ENCODE data around the gene HEG1.

Gene HEG1

GRCh38 chr3:125000661-125001060 is 55.1 kb downstream of the HEG1 start:
- H3K4me3 Mint-ChIP-seq: no peak overlapping the region
- no peaks in the 10 kb centered on the region for H3K27me3 Mint-ChIP-seq
- H3K9me3 Mint-ChIP-seq (ENCODE audit: low read depth): no peaks in the 10 kb centered on the region
- H3K36me3 Mint-ChIP-seq: peaks cover 18% of the 10 kb centered on the region
- peaks cover 25% of the 10 kb centered on the region for H3K4me1 Mint-ChIP-seq (ENCODE audit: low read depth)
- H3K27ac Mint-ChIP-seq: no peak overlapping the region

GRCh38 chr3:124999897-125000435 is 55.8 kb downstream of the HEG1 start:
- Mint-ChIP-seq H3K36me3 (peaks cover 16% of the 10 kb centered on the region), H3K4me3 (no peak overlapping the region), H3K9me3 (ENCODE audit: low read depth) (no peaks in the 10 kb centered on the region), H3K27me3 (no peaks in the 10 kb centered on the region), H3K4me1 (ENCODE audit: low read depth) (peaks cover 25% of the 10 kb centered on the region), H3K27ac (no peak overlapping the region)

GRCh38 chr3:124999317-124999716 is 56.5 kb downstream of the HEG1 start:
- H3K27me3 Mint-ChIP-seq: no peaks in the 10 kb centered on the region
- no peaks in the 10 kb centered on the region for H3K9me3 Mint-ChIP-seq (ENCODE audit: low read depth)
- H3K27ac Mint-ChIP-seq: no peak overlapping the region
- H3K36me3 Mint-ChIP-seq: peaks cover 15% of the 10 kb centered on the region
- peaks cover 25% of the 10 kb centered on the region for H3K4me1 Mint-ChIP-seq (ENCODE audit: low read depth)
- no peak overlapping the region for H3K4me3 Mint-ChIP-seq

- no peaks in the 10 kb centered on the region for H3K27me3 Mint-ChIP-seq
- H3K36me3 Mint-ChIP-seq: peaks cover 17% of the 10 kb centered on the region
- H3K27ac Mint-ChIP-seq: no peak overlapping the region
- H3K4me3 Mint-ChIP-seq: no peak overlapping the region
- H3K9me3 Mint-ChIP-seq (ENCODE audit: low read depth): no peaks in the 10 kb centered on the region
- H3K4me1 Mint-ChIP-seq (ENCODE audit: low read depth): peaks cover 20% of the 10 kb centered on the region
Measured at GRCh38 chr3:124998247-124998630, 57.6 kb downstream of the HEG1 start.

GRCh38 chr3:124997303-124998246 is 58.2 kb downstream of the HEG1 start:
- H3K27me3 Mint-ChIP-seq: no peaks in the 10 kb centered on the region
- peaks cover 17% of the 10 kb centered on the region for H3K36me3 Mint-ChIP-seq
- no peak overlapping the region for H3K27ac Mint-ChIP-seq
- H3K4me3 Mint-ChIP-seq: no peak overlapping the region
- H3K9me3 Mint-ChIP-seq (ENCODE audit: low read depth): no peaks in the 10 kb centered on the region
- peaks cover 14% of the 10 kb centered on the region for H3K4me1 Mint-ChIP-seq (ENCODE audit: low read depth)

- Mint-ChIP-seq H3K36me3 (peaks cover 15% of the 10 kb centered on the region), H3K27ac (no peak overlapping the region), H3K4me3 (no peak overlapping the region), H3K4me1 (ENCODE audit: low read depth) (peaks cover 2% of the 10 kb centered on the region), H3K9me3 (ENCODE audit: low read depth) (no peaks in the 10 kb centered on the region), H3K27me3 (no peaks in the 10 kb centered on the region)
Measured at GRCh38 chr3:124995460-124995994, 60.3 kb downstream of the HEG1 start.

GRCh38 chr3:124993466-124993865 is 62.3 kb downstream of the HEG1 start:
- Mint-ChIP-seq H3K27ac (no peak overlapping the region), H3K36me3 (peaks cover 17% of the 10 kb centered on the region), H3K4me1 (ENCODE audit: low read depth) (peaks cover 2% of the 10 kb centered on the region), H3K27me3 (no peaks in the 10 kb centered on the region), H3K4me3 (no peak overlapping the region), H3K9me3 (ENCODE audit: low read depth) (no peaks in the 10 kb centered on the region)

- H3K36me3 Mint-ChIP-seq: peaks cover 15% of the 10 kb centered on the region
- no peaks in the 10 kb centered on the region for H3K9me3 Mint-ChIP-seq (ENCODE audit: low read depth)
- H3K27me3 Mint-ChIP-seq: no peaks in the 10 kb centered on the region
- no peak overlapping the region for H3K4me3 Mint-ChIP-seq
- peaks cover 2% of the 10 kb centered on the region for H3K4me1 Mint-ChIP-seq (ENCODE audit: low read depth)
- no peak overlapping the region for H3K27ac Mint-ChIP-seq
Measured at GRCh38 chr3:124992041-124992440, 63.8 kb downstream of the HEG1 start.

GRCh38 chr3:124986192-124987143 is 69.3 kb downstream of the HEG1 start:
- Mint-ChIP-seq H3K27ac (no peak overlapping the region), H3K36me3 (peaks cover 5% of the 10 kb centered on the region), H3K27me3 (no peaks in the 10 kb centered on the region), H3K4me1 (ENCODE audit: low read depth) (no peaks in the 10 kb centered on the region), H3K9me3 (ENCODE audit: low read depth) (no peaks in the 10 kb centered on the region), H3K4me3 (no peak overlapping the region)

- H3K4me3 Mint-ChIP-seq: no peak overlapping the region
- H3K27me3 Mint-ChIP-seq: no peaks in the 10 kb centered on the region
- no peaks in the 10 kb centered on the region for H3K9me3 Mint-ChIP-seq (ENCODE audit: low read depth)
- no peak overlapping the region for H3K27ac Mint-ChIP-seq
- H3K36me3 Mint-ChIP-seq: peaks cover 5% of the 10 kb centered on the region
- H3K4me1 Mint-ChIP-seq (ENCODE audit: low read depth): no peaks in the 10 kb centered on the region
Measured at GRCh38 chr3:124985349-124985748, 70.4 kb downstream of the HEG1 start.

- H3K9me3 Mint-ChIP-seq (ENCODE audit: low read depth): no peaks in the 10 kb centered on the region
- no peak overlapping the region for H3K4me3 Mint-ChIP-seq
- H3K27me3 Mint-ChIP-seq: no peaks in the 10 kb centered on the region
- peaks cover 4% of the 10 kb centered on the region for H3K36me3 Mint-ChIP-seq
- H3K27ac Mint-ChIP-seq: no peak overlapping the region
- H3K4me1 Mint-ChIP-seq (ENCODE audit: low read depth): no peaks in the 10 kb centered on the region
Measured at GRCh38 chr3:124984754-124985153, 71.0 kb downstream of the HEG1 start.

- H3K36me3 Mint-ChIP-seq: peaks cover 2% of the 10 kb centered on the region
- H3K4me3 Mint-ChIP-seq: no peak overlapping the region
- H3K27me3 Mint-ChIP-seq: no peaks in the 10 kb centered on the region
- no peaks in the 10 kb centered on the region for H3K4me1 Mint-ChIP-seq (ENCODE audit: low read depth)
- H3K9me3 Mint-ChIP-seq (ENCODE audit: low read depth): no peaks in the 10 kb centered on the region
- H3K27ac Mint-ChIP-seq: no peak overlapping the region
Measured at GRCh38 chr3:124982855-124983254, 72.9 kb downstream of the HEG1 start.

GRCh38 chr3:124981472-124981871 is 74.3 kb downstream of the HEG1 start:
- Mint-ChIP-seq H3K36me3 (peaks cover 14% of the 10 kb centered on the region), H3K27ac (no peak overlapping the region)

GRCh38 chr3:124978627-124979026 is 77.2 kb downstream of the HEG1 start:
- H3K4me1 Mint-ChIP-seq (ENCODE audit: low read depth): no peaks in the 10 kb centered on the region
- no peak overlapping the region for H3K4me3 Mint-ChIP-seq
- no peaks in the 10 kb centered on the region for H3K9me3 Mint-ChIP-seq (ENCODE audit: low read depth)
- H3K36me3 Mint-ChIP-seq: peaks cover 14% of the 10 kb centered on the region
- no peaks in the 10 kb centered on the region for H3K27me3 Mint-ChIP-seq
- H3K27ac Mint-ChIP-seq: no peak overlapping the region

More at GRCh38 chr3:124981472-124981871, 74.3 kb downstream of the HEG1 start:
- H3K27me3 Mint-ChIP-seq: no peaks in the 10 kb centered on the region
- no peaks in the 10 kb centered on the region for H3K4me1 Mint-ChIP-seq (ENCODE audit: low read depth)
- H3K4me3 Mint-ChIP-seq: no peak overlapping the region
- H3K9me3 Mint-ChIP-seq (ENCODE audit: low read depth): no peaks in the 10 kb centered on the region
